ENCODE measurements around the gene ZBTB46.

Gene ZBTB46

DNA sequence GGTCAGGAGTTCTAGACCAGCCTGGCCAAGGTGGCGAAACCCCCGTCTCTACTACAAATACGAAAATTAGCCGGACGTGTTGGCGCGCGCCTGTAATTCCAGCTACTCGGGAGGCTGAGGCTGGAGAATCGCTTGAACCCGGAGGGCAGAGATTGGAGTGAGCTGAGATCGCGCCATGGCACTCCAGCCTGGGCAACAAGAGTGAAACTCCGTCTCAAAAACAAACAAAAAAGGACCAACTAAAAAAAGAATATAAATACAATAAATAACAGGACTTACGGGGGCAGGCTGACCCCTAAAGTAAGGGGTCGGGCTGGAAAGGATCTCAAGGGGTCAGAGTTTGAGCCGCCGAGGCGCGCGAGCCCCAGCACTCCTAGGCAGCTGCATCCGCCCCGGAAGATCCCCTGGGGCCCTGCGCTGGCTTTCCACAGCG lies 33.5 kb upstream of the ZBTB46 start:
- peaks cover 3 to 63% (median 34%) of the 10 kb centered on the region in 5 donors for H3K4me1 ChIP-seq (ENCODE audit: control insufficient read depth in 5 of 5, insufficient read depth in 5 of 5, low read length in 5 of 5)
- no peaks in the 10 kb centered on the region for H3K27me3 ChIP-seq (ENCODE audit: control insufficient read depth in 5 of 5, insufficient read depth in 4 of 5, low read length in 5 of 5)
- peaks cover 0 to 33% (median 21%) of the 10 kb centered on the region in 5 donors for H3K36me3 ChIP-seq (ENCODE audit: control insufficient read depth in 5 of 5, insufficient read depth in 5 of 5, low read length in 5 of 5)
- H3K4me3 ChIP-seq (ENCODE audit: low read depth in 1 of 5, low read length in 5 of 5): peak overlapping the region; percentile 70 to 94 (median 77)
- peak overlapping the region; percentile 63 to 97 (median 84) for H3K9ac ChIP-seq (ENCODE audit: low read length in 5 of 5)
- peak overlapping the region; percentile 98 for H3K27ac ChIP-seq (ENCODE audit: low read depth, low read length)
- H3K9me3 ChIP-seq (ENCODE audit: control insufficient read depth in 5 of 5, low read length in 5 of 5): no peaks in the 10 kb centered on the region

- Histone ChIP-seq H3K9me3 (ENCODE audit: control insufficient read depth in 5 of 5, low read length in 5 of 5) (no peaks in the 10 kb centered on the region), H3K27ac (ENCODE audit: low read depth, low read length) (peak overlapping the region; percentile 98), H3K4me1 (ENCODE audit: control insufficient read depth in 5 of 5, insufficient read depth in 5 of 5, low read length in 5 of 5) (peaks cover 8 to 69% (median 40%) of the 10 kb centered on the region in 5 donors), H3K4me3 (ENCODE audit: low read depth in 1 of 5, low read length in 5 of 5) (peak overlapping the region; percentile 70 to 94 (median 77)), H3K9ac (ENCODE audit: low read length in 5 of 5) (peak overlapping the region; percentile 59 to 97 (median 84)), H3K27me3 (ENCODE audit: control insufficient read depth in 5 of 5, insufficient read depth in 4 of 5, low read length in 5 of 5) (peaks cover 0 to under 1% (median 0%) of the 10 kb centered on the region in 5 donors), H3K36me3 (ENCODE audit: control insufficient read depth in 5 of 5, insufficient read depth in 5 of 5, low read length in 5 of 5) (peaks cover 0 to 27% (median 15%) of the 10 kb centered on the region in 5 donors)
Measured at GRCh38 chr20:63863798-63864544, 32.9 kb upstream of the ZBTB46 start.

- peaks cover 0 to 19% (median 11%) of the 10 kb centered on the region in 5 donors for H3K36me3 ChIP-seq (ENCODE audit: control insufficient read depth in 5 of 5, insufficient read depth in 5 of 5, low read length in 5 of 5)
- peaks cover 9 to 73% (median 48%) of the 10 kb centered on the region in 5 donors for H3K4me1 ChIP-seq (ENCODE audit: control insufficient read depth in 5 of 5, insufficient read depth in 5 of 5, low read length in 5 of 5)
- no peaks in the 10 kb centered on the region for H3K9me3 ChIP-seq (ENCODE audit: control insufficient read depth in 5 of 5, low read length in 5 of 5)
- peaks cover 0 to 8% (median 6%) of the 10 kb centered on the region in 5 donors for H3K27me3 ChIP-seq (ENCODE audit: control insufficient read depth in 5 of 5, insufficient read depth in 4 of 5, low read length in 5 of 5)
- H3K9ac ChIP-seq (ENCODE audit: low read length in 5 of 5): peak overlapping the region in 3 of 5 donors; percentile 52 to 97 (median 72)
- peak overlapping the region; percentile 98 for H3K27ac ChIP-seq (ENCODE audit: low read depth, low read length)
- H3K4me3 ChIP-seq (ENCODE audit: low read depth in 1 of 5, low read length in 5 of 5): peak overlapping the region; percentile 66 to 94 (median 77)
Measured at GRCh38 chr20:63863021-63863797, 32.1 kb upstream of the ZBTB46 start.

GRCh38 chr20:63861981-63862901 lies 31.2 kb upstream of the ZBTB46 start:
- H3K27me3 ChIP-seq (ENCODE audit: control insufficient read depth in 5 of 5, insufficient read depth in 4 of 5, low read length in 5 of 5): peaks cover 0 to 17% (median 10%) of the 10 kb centered on the region in 5 donors
- peaks cover 0 to 16% (median 11%) of the 10 kb centered on the region in 5 donors for H3K36me3 ChIP-seq (ENCODE audit: control insufficient read depth in 5 of 5, insufficient read depth in 5 of 5, low read length in 5 of 5)
- H3K27ac ChIP-seq (ENCODE audit: low read depth, low read length): no peak overlapping the region
- H3K4me3 ChIP-seq (ENCODE audit: low read depth in 1 of 5, low read length in 5 of 5): no peak overlapping the region
- no peaks in the 10 kb centered on the region for H3K9me3 ChIP-seq (ENCODE audit: control insufficient read depth in 5 of 5, low read length in 5 of 5)
- H3K4me1 ChIP-seq (ENCODE audit: control insufficient read depth in 5 of 5, insufficient read depth in 5 of 5, low read length in 5 of 5): peaks cover 10 to 80% (median 56%) of the 10 kb centered on the region in 5 donors
- H3K9ac ChIP-seq (ENCODE audit: low read length in 5 of 5): no peak overlapping the region

DNA sequence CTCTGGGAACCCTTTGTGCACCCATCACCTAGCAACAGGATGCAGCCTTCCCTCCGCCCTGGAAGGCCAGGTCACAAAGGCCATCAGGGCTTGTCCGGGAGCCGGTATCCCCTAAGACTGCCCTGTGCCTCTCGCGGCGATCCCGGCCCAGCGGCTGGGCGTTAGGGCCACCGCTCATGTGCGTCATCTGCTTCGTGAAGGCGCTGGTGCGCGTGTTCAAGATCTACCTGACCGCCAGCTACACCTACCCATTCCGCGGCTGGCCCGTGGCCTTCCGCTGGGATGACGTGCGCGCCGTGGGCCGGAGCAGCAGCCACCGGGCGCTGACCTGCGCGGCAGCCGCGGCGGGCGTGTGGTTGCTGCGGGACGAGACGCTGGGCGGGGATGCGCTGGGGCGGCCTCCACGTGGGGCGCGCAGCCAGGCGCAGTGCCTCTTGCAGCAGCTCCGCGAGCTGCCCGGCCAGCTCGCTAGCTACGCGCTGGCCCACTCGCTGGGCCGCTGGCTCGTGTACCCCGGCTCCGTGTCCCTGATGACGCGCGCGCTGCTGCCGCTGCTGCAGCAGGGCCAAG lies 30.4 kb upstream of the ZBTB46 start, which contains the start of gene ABHD16B:
Gene ABHD16B, plus strand, starts transcription at position 134 of the 570 bp plus-strand sequence. Its CDS starts 43 bp downstream, at position 177.
- Histone ChIP-seq H3K27me3 (ENCODE audit: control insufficient read depth in 5 of 5, insufficient read depth in 4 of 5, low read length in 5 of 5) (peaks cover 0 to 21% (median 10%) of the 10 kb centered on the region in 5 donors), H3K4me1 (ENCODE audit: control insufficient read depth in 5 of 5, insufficient read depth in 5 of 5, low read length in 5 of 5) (peaks cover 14 to 77% (median 58%) of the 10 kb centered on the region in 5 donors), H3K4me3 (ENCODE audit: low read depth in 1 of 5, low read length in 5 of 5) (no peak within 1 kb of the TSS), H3K9ac (ENCODE audit: low read length in 5 of 5) (no peak within 1 kb of the TSS), H3K9me3 (ENCODE audit: control insufficient read depth in 5 of 5, low read length in 5 of 5) (no peaks in the 10 kb centered on the region), H3K27ac (ENCODE audit: low read depth, low read length) (no peak within 1 kb of the TSS), H3K36me3 (ENCODE audit: control insufficient read depth in 5 of 5, insufficient read depth in 5 of 5, low read length in 5 of 5) (peaks cover 0 to 16% (median 11%) of the 10 kb centered on the region in 5 donors)

DNA sequence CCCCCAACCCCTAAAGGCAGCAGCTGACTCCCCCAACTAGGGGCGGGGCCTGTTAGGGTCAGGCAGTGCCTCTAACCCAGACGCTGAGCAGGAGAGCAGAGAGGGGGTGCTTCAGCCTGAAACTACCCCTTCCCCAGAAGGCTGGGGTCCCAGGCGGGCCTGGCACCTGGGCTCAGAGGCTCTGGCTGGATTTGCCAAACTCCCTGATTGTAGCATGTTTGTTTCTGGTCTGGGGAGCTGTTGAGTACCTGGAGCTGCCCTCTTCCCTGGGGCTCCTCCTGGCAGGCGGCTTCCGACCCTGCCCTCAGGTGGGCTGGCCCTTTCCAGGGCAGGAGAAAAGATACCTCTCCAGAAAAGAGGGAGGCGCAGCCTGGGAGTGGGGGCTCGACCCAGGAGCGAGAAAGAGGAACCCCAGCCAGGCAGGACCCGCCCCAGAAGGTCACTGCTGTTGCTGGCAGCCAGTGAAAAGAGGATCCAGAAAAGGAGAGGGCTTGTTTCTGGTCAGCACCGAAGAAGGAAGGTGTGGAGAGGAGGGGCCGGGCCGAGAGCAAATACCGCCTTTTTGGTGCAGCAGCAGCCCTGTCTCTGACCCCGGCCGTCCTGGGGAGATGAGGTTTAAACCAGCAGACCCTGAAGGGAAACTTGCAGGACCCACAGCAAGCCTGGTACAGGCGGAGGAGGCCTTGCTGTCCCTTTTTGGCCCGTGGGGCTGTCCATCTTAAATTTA lies 29.4 kb upstream of the ZBTB46 start:
- H3K27ac ChIP-seq (ENCODE audit: low read depth, low read length): no peak overlapping the region
- H3K4me1 ChIP-seq (ENCODE audit: control insufficient read depth in 5 of 5, insufficient read depth in 5 of 5, low read length in 5 of 5): peaks cover 14 to 77% (median 55%) of the 10 kb centered on the region in 5 donors

GRCh38 chr20:63859166-63859699 lies 28.2 kb upstream of the ZBTB46 start:
- H3K36me3 ChIP-seq (ENCODE audit: control insufficient read depth in 5 of 5, insufficient read depth in 5 of 5, low read length in 5 of 5): peaks cover 0 to 16% (median 11%) of the 10 kb centered on the region in 5 donors
- peak overlapping the region in 1 of 5 donors; percentile 14 for H3K4me3 ChIP-seq (ENCODE audit: low read depth in 1 of 5, low read length in 5 of 5)
- peaks cover 14 to 79% (median 60%) of the 10 kb centered on the region in 5 donors for H3K4me1 ChIP-seq (ENCODE audit: control insufficient read depth in 5 of 5, insufficient read depth in 5 of 5, low read length in 5 of 5)
- peak overlapping the region in 1 of 5 donors; percentile 16 for H3K9ac ChIP-seq (ENCODE audit: low read length in 5 of 5)
- H3K27ac ChIP-seq (ENCODE audit: low read depth, low read length): peak overlapping the region; percentile 30
- H3K9me3 ChIP-seq (ENCODE audit: control insufficient read depth in 5 of 5, low read length in 5 of 5): no peaks in the 10 kb centered on the region
- H3K27me3 ChIP-seq (ENCODE audit: control insufficient read depth in 5 of 5, insufficient read depth in 4 of 5, low read length in 5 of 5): peaks cover 0 to 36% (median 28%) of the 10 kb centered on the region in 5 donors

More for the DNA sequence above, 29.4 kb upstream of the ZBTB46 start:
- no peaks in the 10 kb centered on the region for H3K9me3 ChIP-seq (ENCODE audit: control insufficient read depth in 5 of 5, low read length in 5 of 5)
- peaks cover 0 to 16% (median 11%) of the 10 kb centered on the region in 5 donors for H3K36me3 ChIP-seq (ENCODE audit: control insufficient read depth in 5 of 5, insufficient read depth in 5 of 5, low read length in 5 of 5)
- H3K9ac ChIP-seq (ENCODE audit: low read length in 5 of 5): no peak overlapping the region
- H3K27me3 ChIP-seq (ENCODE audit: control insufficient read depth in 5 of 5, insufficient read depth in 4 of 5, low read length in 5 of 5): peaks cover 0 to 29% (median 18%) of the 10 kb centered on the region in 5 donors
- H3K4me3 ChIP-seq (ENCODE audit: low read depth in 1 of 5, low read length in 5 of 5): no peak overlapping the region

DNA sequence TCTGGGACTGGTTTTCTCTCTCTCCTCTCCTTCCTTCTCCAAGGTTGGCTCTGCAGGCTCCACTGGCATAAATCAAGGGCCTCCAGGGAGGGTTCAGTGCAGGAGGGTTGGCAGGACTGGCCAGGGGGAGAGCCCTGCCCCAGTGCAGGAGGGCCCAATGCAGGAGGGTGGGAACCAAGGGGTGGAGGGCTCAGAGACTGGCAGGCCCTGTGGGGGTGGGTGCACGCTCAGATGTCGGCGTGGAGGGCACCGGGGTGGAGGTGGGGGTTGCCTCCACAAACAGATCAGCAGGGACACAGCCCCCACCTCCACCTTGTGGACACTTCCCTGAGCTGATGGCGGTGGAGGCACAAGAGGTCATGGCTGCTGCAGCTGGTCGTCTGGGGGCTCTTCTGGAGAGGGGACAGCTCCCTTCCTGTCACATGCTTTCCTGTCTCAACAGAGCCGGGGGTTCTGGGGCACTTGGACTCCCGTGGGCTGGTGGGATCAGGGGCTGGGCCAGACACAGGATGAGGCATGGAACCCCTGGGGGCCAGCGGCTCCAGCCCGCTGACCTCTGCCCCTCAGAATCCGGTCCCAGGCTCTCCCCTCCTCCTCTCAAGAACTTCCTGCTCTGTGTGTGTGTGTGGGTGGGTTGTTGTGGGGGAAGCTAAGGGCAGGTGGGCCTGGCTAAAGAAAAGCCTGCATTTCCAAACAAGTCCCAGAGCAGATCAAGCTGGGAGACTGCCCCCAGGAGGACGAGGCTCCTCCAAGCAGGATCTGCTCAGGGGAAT lies 27.5 kb upstream of the ZBTB46 start:
- Histone ChIP-seq H3K4me1 (ENCODE audit: control insufficient read depth in 5 of 5, insufficient read depth in 5 of 5, low read length in 5 of 5) (peaks cover 13 to 79% (median 59%) of the 10 kb centered on the region in 5 donors), H3K27ac (ENCODE audit: low read depth, low read length) (peak overlapping the region; percentile 30), H3K9ac (ENCODE audit: low read length in 5 of 5) (no peak overlapping the region)

More for the DNA sequence above, 27.5 kb upstream of the ZBTB46 start:
- Histone ChIP-seq H3K9me3 (ENCODE audit: control insufficient read depth in 5 of 5, low read length in 5 of 5) (no peaks in the 10 kb centered on the region), H3K27me3 (ENCODE audit: control insufficient read depth in 5 of 5, insufficient read depth in 4 of 5, low read length in 5 of 5) (peaks cover 0 to 36% (median 30%) of the 10 kb centered on the region in 5 donors), H3K4me3 (ENCODE audit: low read depth in 1 of 5, low read length in 5 of 5) (peak overlapping the region in 3 of 5 donors; percentile 16 to 30 (median 18)), H3K36me3 (ENCODE audit: control insufficient read depth in 5 of 5, insufficient read depth in 5 of 5, low read length in 5 of 5) (peaks cover 0 to 16% (median 11%) of the 10 kb centered on the region in 5 donors)

All from subcutaneous abdominal adipose tissue (tissue), 5 donors.